GM12872 (cell line): ENCODE measurements around the gene ZMYND8.
A peak's percentile ranks its signal among the peaks of the same experiment; 100 is the strongest.

Experiments
- CTCF ChIP-seq: IDR thresholded peaks from 3 replicates; pipeline ENCODE4 v1.5.1; 2011; ENCODE audit warnings: low read depth, mild to moderate bottlenecking, low read length, moderate library complexity; ENCODE audit not compliant: insufficient read depth

The ZMYND8 gene

GRCh38 chr20:47304287-47304686 is 52.2 kb downstream of the ZMYND8 start:
- no peak for TF ChIP-seq CTCF

DNA sequence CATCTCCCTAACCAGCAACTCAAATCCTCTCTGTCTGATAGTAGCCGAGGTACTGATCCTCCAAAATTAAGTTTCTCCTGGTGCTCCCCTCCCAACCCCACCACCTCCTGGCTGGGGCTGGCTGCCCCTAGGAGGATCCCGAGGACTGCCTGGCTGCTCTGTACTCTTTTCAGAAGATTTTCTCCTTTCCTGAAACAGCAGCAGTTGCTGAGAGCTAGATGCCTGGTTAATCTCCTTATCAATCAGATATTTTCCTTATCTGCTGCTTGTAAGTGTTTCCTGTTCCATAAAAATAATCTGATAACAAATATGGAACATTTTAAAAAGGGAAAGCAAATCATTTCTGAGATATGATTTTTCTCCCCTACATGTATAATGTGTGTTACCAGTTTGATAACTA is 52.8 kb downstream of the ZMYND8 start:
- TF ChIP-seq CTCF, result no peak

DNA sequence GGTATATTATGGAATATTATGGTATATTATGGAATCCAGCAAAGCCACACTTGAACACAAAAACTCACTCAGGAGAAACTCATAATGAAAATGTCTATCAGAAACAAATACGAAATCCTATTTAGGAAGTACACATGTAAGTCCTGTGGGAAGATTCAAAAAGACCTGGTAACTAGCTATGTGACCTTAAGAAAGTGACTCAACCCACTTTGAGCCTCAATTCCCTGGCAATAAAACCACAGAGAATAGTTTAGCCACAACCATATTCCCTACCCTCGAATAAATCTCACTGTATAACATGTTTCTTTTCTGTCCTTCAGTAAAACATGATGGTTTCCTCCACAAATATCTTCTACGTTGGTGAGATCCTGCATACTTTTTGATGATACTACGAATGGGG is 56.4 kb downstream of the ZMYND8 start:
- TF ChIP-seq CTCF, result no peak

DNA sequence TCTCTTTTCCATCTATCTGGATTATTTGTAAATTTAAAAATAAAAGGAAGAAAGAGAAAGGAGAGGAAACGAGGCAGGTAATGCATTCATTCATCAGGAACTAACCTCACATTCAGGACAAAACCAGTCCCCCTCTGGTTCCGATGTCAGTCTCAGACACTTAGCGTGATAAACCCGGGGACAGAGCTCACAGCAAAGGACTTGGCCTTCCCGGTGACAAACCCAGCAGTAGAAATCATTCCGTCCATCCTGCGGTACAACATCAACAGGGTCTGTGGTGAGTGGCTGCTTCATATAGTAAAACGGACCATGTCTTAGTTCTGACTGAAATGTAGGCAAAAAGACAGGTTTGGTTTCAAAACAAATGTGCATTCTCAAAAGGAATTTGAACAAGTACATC is 57.9 kb downstream of the ZMYND8 start:
- no peak for TF ChIP-seq CTCF

- no peak for TF ChIP-seq CTCF
Measured at GRCh38 chr20:47297746-47298145, 58.8 kb downstream of the ZMYND8 start.

DNA sequence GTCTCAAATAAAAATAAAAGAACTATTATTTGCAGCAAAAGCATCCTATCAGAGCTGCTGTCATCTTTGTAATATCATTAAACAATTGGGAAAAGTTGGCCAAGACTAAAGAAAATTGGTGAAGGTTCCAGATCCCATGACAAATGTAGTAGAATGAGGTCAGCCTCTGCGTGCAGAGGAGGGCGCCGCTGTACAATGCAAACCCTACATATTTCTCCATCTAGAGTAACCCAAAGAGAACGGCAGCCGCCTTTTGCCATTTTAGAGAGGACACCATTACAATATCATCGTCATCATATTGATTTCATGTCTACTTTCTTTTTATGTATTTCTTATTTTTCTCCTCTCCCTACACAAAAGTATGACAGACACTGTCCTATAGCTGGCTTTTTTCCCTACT is 59.5 kb downstream of the ZMYND8 start:
- 0 out of 3 replicates have a peak, but pooled peaks have one; percentile 6 for TF ChIP-seq CTCF

GRCh38 chr20:47295921-47296426 is 60.5 kb downstream of the ZMYND8 start:
- TF ChIP-seq CTCF, result no peak
